H1 (cell line): ENCODE data around the gene CCL5. TPM values are rescaled to one million over a fixed set of nuclear protein-coding genes. Genes with fewer than 3 reads are reported as not detected.

Source experiments
- CTCF ChIA-PET: fragments of 300-600 bp; sonication (Branson Sonifier 250); formaldehyde crosslinking; loops from one replicate; lab custom pipeline; 2021; ENCODE audit not compliant: partially characterized antibody; lab: Charles Lee
- POLR2A ChIA-PET: fragments of 300-600 bp; sonication (Branson Sonifier 250); formaldehyde crosslinking; loops from one replicate; lab custom pipeline; 2021; ENCODE audit warnings: inconsistent platforms; ENCODE audit not compliant: partially characterized antibody; lab: Charles Lee
- DNase-seq, 2 experiments: peaks; one replicate each; pipeline versions ENCODE4 v3.0.0 to v3.0.0-alpha.2; 2010 to 2022; ENCODE audit warnings: low spot score in 2 of 2, low read depth in 1 of 2, mixed read lengths in 1 of 2
- FAIRE-seq: peaks from 2 replicates; lab custom pipeline; 2011; peaks lifted over from hg19 to GRCh38; lab: Jason Lieb, UNC
- H2AFZ ChIP-seq: 2 replicates; pipeline ENCODE4 v1.8.1; 2012; ENCODE audit warnings: low read length, inconsistent platforms
- H2AK5ac ChIP-seq: 2 replicates; pipeline ENCODE4 v1.6.1; 2013; ENCODE audit warnings: low read depth, low read length
- H2BK120ac ChIP-seq: replicated peaks from 2 replicates; pipeline ENCODE3; 2013; ENCODE audit warnings: low read depth, low read length, inconsistent platforms
- H2BK12ac ChIP-seq: 2 replicates; pipeline ENCODE4 v1.6.1; 2013; ENCODE audit warnings: low read depth, low read length
- H2BK15ac ChIP-seq: 2 replicates; pipeline ENCODE4 v1.6.1; 2013; ENCODE audit warnings: low read length
- H2BK20ac ChIP-seq: 2 replicates; pipeline ENCODE4 v1.6.1; 2013; ENCODE audit warnings: low read length
- H2BK5ac ChIP-seq: 2 replicates; pipeline ENCODE4 v1.6.1; 2013; ENCODE audit warnings: low read depth, low read length
- H3K14ac ChIP-seq: 2 replicates; pipeline ENCODE4 v1.6.1; 2013; ENCODE audit warnings: inconsistent platforms; ENCODE audit not compliant: insufficient read length
- H3K18ac ChIP-seq: 2 replicates; pipeline ENCODE4 v1.6.1; 2013; ENCODE audit warnings: low read length; ENCODE audit errors: extremely low read depth
- H3K23ac ChIP-seq: 2 replicates; pipeline ENCODE4 v1.6.1; 2013; ENCODE audit warnings: inconsistent platforms; ENCODE audit not compliant: insufficient read length
- H3K23me2 ChIP-seq: 2 replicates; pipeline ENCODE4 v1.6.1; 2013; ENCODE audit warnings: low read depth, low read length
- H3K27ac ChIP-seq: 2 replicates; pipeline ENCODE4 v1.6.1; 2011; ENCODE audit warnings: low read depth, low read length, inconsistent platforms
- H3K27me3 ChIP-seq, 4 experiments: replicated peaks in 1 of 4; 1 replicate in 1 of 4; 2 replicates in 3 of 4; pipeline versions ENCODE4 v1.6.1 to v1.8.1; 2011 to 2013; ENCODE audit warnings: low read length in 3 of 4, mild to moderate bottlenecking in 3 of 4, inconsistent platforms in 2 of 4, mixed read lengths in 2 of 4, moderate library complexity in 1 of 4; ENCODE audit not compliant: control insufficient read depth in 3 of 4, insufficient read depth in 3 of 4; ENCODE audit errors: extremely low read depth in 1 of 4
- H3K36me3 ChIP-seq, 4 experiments: 2 replicates each; pipeline versions ENCODE4 v1.6.1 to v1.8.1; 2011 to 2013; ENCODE audit warnings: mild to moderate bottlenecking in 4 of 4, low read length in 3 of 4, moderate library complexity in 2 of 4, control low read depth in 1 of 4, inconsistent platforms in 1 of 4; ENCODE audit not compliant: insufficient read depth in 4 of 4, control insufficient read depth in 2 of 4
- H3K4ac ChIP-seq: replicated peaks from 2 replicates; pipeline ENCODE3; 2013; ENCODE audit warnings: low read length, low read depth, mixed read lengths, inconsistent platforms; ENCODE audit not compliant: insufficient read length
- H3K4me1 ChIP-seq, 4 experiments: replicated peaks in 1 of 4; 1 replicate in 1 of 4; 2 replicates in 3 of 4; pipeline versions ENCODE4 v1.6.1 to v1.8.1; 2011 to 2013; ENCODE audit warnings: low read length in 3 of 4, inconsistent platforms in 2 of 4, mixed read lengths in 1 of 4; ENCODE audit not compliant: insufficient read depth in 4 of 4, control insufficient read depth in 3 of 4
- H3K4me2 ChIP-seq, 2 experiments: 2 replicates each; pipeline versions ENCODE4 v1.6.1 to v1.8.1; 2011 to 2013; ENCODE audit warnings: low read depth in 2 of 2, low read length in 2 of 2, control low read depth in 1 of 2, inconsistent platforms in 1 of 2, mild to moderate bottlenecking in 1 of 2; ENCODE audit not compliant: insufficient read depth in 1 of 2
- H3K4me3 ChIP-seq, 4 experiments: fragments of 200-600, 300-600 bp in 1 of 4; sonication (generic), shearing (Covaris generic), sonication (Bioruptor Twin) in 1 of 4; 2 replicates each; pipeline versions ENCODE4 v1.5.1 to v1.8.1; 2011 to 2016; ENCODE audit warnings: low read length in 4 of 4, low read depth in 3 of 4, control low read depth in 2 of 4, inconsistent platforms in 2 of 4, mild to moderate bottlenecking in 2 of 4, mixed read lengths in 1 of 4, moderate library complexity in 1 of 4; ENCODE audit not compliant: insufficient read depth in 2 of 4; ENCODE audit errors: extremely low read depth in 1 of 4
- H3K56ac ChIP-seq: replicated peaks from 2 replicates; pipeline ENCODE3; 2013; ENCODE audit warnings: low read depth, mild to moderate bottlenecking, mixed read lengths, low read length, inconsistent platforms; ENCODE audit not compliant: insufficient read length
- H3K79me1 ChIP-seq: 2 replicates; pipeline ENCODE4 v1.6.1; 2013; ENCODE audit warnings: low read depth, low read length, control low read depth
- H3K79me2 ChIP-seq, 2 experiments: 2 replicates each; pipeline versions ENCODE4 v1.6.1 to v1.8.1; 2012 to 2013; ENCODE audit warnings: low read length in 2 of 2, mild to moderate bottlenecking in 2 of 2, inconsistent platforms in 1 of 2; ENCODE audit not compliant: insufficient read depth in 2 of 2, control insufficient read depth in 1 of 2
- H3K9ac ChIP-seq, 4 experiments: replicated peaks in 1 of 4; 1 replicate in 1 of 4; 2 replicates in 3 of 4; pipeline versions ENCODE4 v1.6.1 to v1.8.1; 2011 to 2013; ENCODE audit warnings: low read depth in 3 of 4, low read length in 3 of 4, control low read depth in 2 of 4, mild to moderate bottlenecking in 2 of 4, moderate library complexity in 2 of 4, inconsistent platforms in 1 of 4; ENCODE audit errors: extremely low read depth in 1 of 4
- H3K9me3 ChIP-seq, 2 experiments: 2 replicates each; pipeline versions ENCODE4 v1.6.1 to v1.8.1; 2012 to 2013; ENCODE audit warnings: mild to moderate bottlenecking in 2 of 2, moderate library complexity in 2 of 2, control low read depth in 1 of 2, inconsistent platforms in 1 of 2, low read depth in 1 of 2, low read length in 1 of 2, mixed read lengths in 1 of 2; ENCODE audit not compliant: insufficient read depth in 2 of 2
- H4K20me1 ChIP-seq, 2 experiments: replicated peaks in 1 of 2; 2 replicates each; pipeline versions ENCODE3 to v1.8.1; 2011 to 2013; ENCODE audit warnings: inconsistent platforms in 2 of 2, low read length in 2 of 2, mild to moderate bottlenecking in 1 of 2; ENCODE audit not compliant: insufficient read depth in 2 of 2, control insufficient read depth in 1 of 2
- H4K5ac ChIP-seq: 2 replicates; pipeline ENCODE4 v1.6.1; 2013; ENCODE audit warnings: low read length, low read depth, mixed read lengths, inconsistent platforms; ENCODE audit not compliant: insufficient read length
- H4K8ac ChIP-seq: 2 replicates; pipeline ENCODE4 v1.8.0; 2013; ENCODE audit warnings: mild to moderate bottlenecking, moderate library complexity, low read length, inconsistent platforms; ENCODE audit not compliant: insufficient read depth; ENCODE audit errors: extremely low read depth
- H4K91ac ChIP-seq: replicated peaks from 2 replicates; pipeline ENCODE3; 2013; ENCODE audit warnings: low read length, mixed read lengths, inconsistent platforms; ENCODE audit not compliant: insufficient read length
- FOSL1 ChIP-seq: IDR thresholded peaks from 2 replicates; pipeline ENCODE4 v1.6.1; 2011; ENCODE audit warnings: mild to moderate bottlenecking, low read depth, low read length, moderate library complexity; ENCODE audit not compliant: insufficient read depth
- HDAC6 ChIP-seq: IDR thresholded peaks from one replicate; pipeline ENCODE4 v1.7.1; 2012; ENCODE audit warnings: low read depth, mild to moderate bottlenecking, inconsistent platforms, low read length, moderate library complexity
- KDM1A ChIP-seq: fragments of 200-600, 300-600 bp; sonication (generic); IDR thresholded peaks from 2 replicates; pipeline ENCODE4 v1.7.1; 2016; ENCODE audit warnings: mild to moderate bottlenecking, low read length, borderline replicate concordance
- KDM5A ChIP-seq: fragments of 200-600 bp; IDR thresholded peaks from 2 replicates; pipeline ENCODE4 v1.7.1; 2012; ENCODE audit warnings: mild to moderate bottlenecking, low read length, inconsistent platforms, mixed read lengths
- MAFK ChIP-seq: IDR thresholded peaks from 2 replicates; pipeline ENCODE4 v1.6.1; 2012; ENCODE audit warnings: low read depth, mild to moderate bottlenecking, improper control_type of control experiment, low read length
- MAX ChIP-seq: IDR thresholded peaks from 2 replicates; pipeline ENCODE4 v1.6.1; 2012; ENCODE audit warnings: inconsistent platforms
- RFX5 ChIP-seq: IDR thresholded peaks from 2 replicates; pipeline ENCODE4 v1.6.1; 2011; ENCODE audit warnings: low read depth, low read length, improper control_type of control experiment, borderline replicate concordance
- RXRA ChIP-seq: IDR thresholded peaks from 2 replicates; pipeline ENCODE4 v1.6.1; 2011; ENCODE audit warnings: low read depth, mild to moderate bottlenecking, low read length, moderate library complexity; ENCODE audit not compliant: insufficient read depth
- SP1 ChIP-seq: IDR thresholded peaks from 2 replicates; pipeline ENCODE4 v1.6.1; 2011; ENCODE audit warnings: low read depth, low read length
- TAF7 ChIP-seq: optimal IDR thresholded peaks from 2 replicates; pipeline ENCODE3; 2011; ENCODE audit warnings: low read depth, mild to moderate bottlenecking, inconsistent platforms, low read length, moderate library complexity, borderline replicate concordance
- TEAD4 ChIP-seq: IDR thresholded peaks from 2 replicates; pipeline ENCODE4 v1.6.1; 2012; ENCODE audit warnings: low read depth, low read length, inconsistent platforms, mixed read lengths
- USF2 ChIP-seq: IDR thresholded peaks from 2 replicates; pipeline ENCODE4 v1.6.1; 2011; ENCODE audit warnings: low read length, improper control_type of control experiment
- polyA plus RNA-seq, 7 experiments: library from polyadenylated mRNA; depleted of rRNA in 3 of 7; stranded (reverse) in 5 of 7; unstranded in 2 of 7; fragments of >200 nt in 5 of 7; fragments of 200-250 nt in 2 of 7; gene quantifications; 1 replicate in 5 of 7; 2 replicates in 1 of 7; 4 replicates in 1 of 7; pipeline versions ENCODE4 v1.2.1 to v1.2.3, GENCODE V29; 2011 to 2013; ENCODE audit warnings: missing spikeins in 2 of 7, mixed read lengths in 2 of 7
- total RNA-seq: library from RNA; stranded (reverse); fragmentation: NEBNext Ultra II Directional; extraction: Animal tissue kit (Norgen Biotek cat#: 25700); gene quantifications from 2 replicates; pipeline ENCODE4 v1.2.1, GENCODE V29; 2021

Gene CCL5
- total and polyA plus RNA-seq, 2 of the 8 experiments (the other 6 are each of a cell fraction or from before 2014, with no cell fraction given) = not detected

- Histone ChIP-seq H3K56ac (no peak overlapping the region), H3K27me3 (no peaks in the 10 kb centered on the region), H3K4me2 (no peak overlapping the region), H3K23ac (no peak overlapping the region), H4K91ac (no peak overlapping the region), H2BK5ac (no peak overlapping the region), H3K79me2 (no peaks in the 10 kb centered on the region), H2BK20ac (no peak overlapping the region), H3K9me3 (no peaks in the 10 kb centered on the region), H3K79me1 (no peaks in the 10 kb centered on the region), H3K4me3 (no peak overlapping the region), H2AFZ (no peak overlapping the region), H2BK15ac (no peak overlapping the region), H3K23me2 (no peaks in the 10 kb centered on the region), H3K27ac (no peak overlapping the region), H4K5ac (no peak overlapping the region), H2BK12ac (no peak overlapping the region), H3K4ac (no peak overlapping the region), H4K20me1 (no peaks in the 10 kb centered on the region), H2AK5ac (no peak overlapping the region), H3K18ac (no peak overlapping the region), H3K9ac (no peak overlapping the region), H4K8ac (no peak overlapping the region), H3K36me3 (no peaks in the 10 kb centered on the region), H2BK120ac (no peak overlapping the region), H3K4me1 (no peaks in the 10 kb centered on the region), H3K14ac (no peak overlapping the region)
- CTCF ChIA-PET = interaction anchor here (0.6 to 1.2 kb wide), 3 partner anchors 9 to 258 kb away, joined by 3 read pairs; no protein-coding TSS in a partner anchor
- TF ChIP-seq KDM5A (no peak), RFX5 (no peak), MAX (no peak), HDAC6 (no peak), MAFK (no peak), USF2 (no peak), RXRA (no peak), TAF7 (no peak), KDM1A (no peak), SP1 (no peak), TEAD4 (no peak), FOSL1 (no peak)
- FAIRE-seq (no peak), DNase-seq (no peak)
- POLR2A ChIA-PET = no interaction called here
Measured at GRCh38 chr17:35877345-35878029, 2.7 kb downstream of the CCL5 start.
